ENCODE data around the gene ACSM2A.
"Not testable (repeated sequence)": the region's sequence is repeated elsewhere in the genome, so short reads cannot be mapped to it uniquely, and the experiment has no call there.

Gene ACSM2A, protein sequence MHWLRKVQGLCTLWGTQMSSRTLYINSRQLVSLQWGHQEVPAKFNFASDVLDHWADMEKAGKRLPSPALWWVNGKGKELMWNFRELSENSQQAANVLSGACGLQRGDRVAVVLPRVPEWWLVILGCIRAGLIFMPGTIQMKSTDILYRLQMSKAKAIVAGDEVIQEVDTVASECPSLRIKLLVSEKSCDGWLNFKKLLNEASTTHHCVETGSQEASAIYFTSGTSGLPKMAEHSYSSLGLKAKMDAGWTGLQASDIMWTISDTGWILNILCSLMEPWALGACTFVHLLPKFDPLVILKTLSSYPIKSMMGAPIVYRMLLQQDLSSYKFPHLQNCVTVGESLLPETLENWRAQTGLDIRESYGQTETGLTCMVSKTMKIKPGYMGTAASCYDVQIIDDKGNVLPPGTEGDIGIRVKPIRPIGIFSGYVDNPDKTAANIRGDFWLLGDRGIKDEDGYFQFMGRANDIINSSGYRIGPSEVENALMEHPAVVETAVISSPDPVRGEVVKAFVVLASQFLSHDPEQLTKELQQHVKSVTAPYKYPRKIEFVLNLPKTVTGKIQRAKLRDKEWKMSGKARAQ

DNA sequence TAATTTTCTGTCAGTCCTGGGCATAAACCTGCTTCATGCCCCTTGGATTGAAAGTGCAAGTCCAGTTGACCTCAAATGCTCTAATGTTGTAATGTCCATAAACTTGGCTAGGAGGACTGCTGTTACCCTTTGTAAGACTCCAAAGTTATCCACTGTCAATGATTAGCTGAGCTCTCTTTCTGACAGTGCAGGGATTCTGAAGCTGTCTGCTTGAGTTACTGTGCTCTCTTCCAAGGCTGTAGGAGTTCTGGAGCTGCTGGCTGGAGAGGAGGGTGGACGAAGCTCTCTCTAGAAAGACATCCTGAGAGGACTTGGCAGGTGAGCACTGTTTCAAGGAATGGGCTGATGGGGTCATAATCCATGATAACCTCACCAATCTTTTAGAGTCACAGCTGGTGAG lies at the start of gene ACSM2A:
Gene ACSM2A (plus strand): TSS at position 158 of the 400 bp plus-strand sequence. CDS start 8,594 bp downstream, outside the sequence.
- DNase-seq (ENCODE audit: low spot score), result not testable (repeated sequence)

DNA sequence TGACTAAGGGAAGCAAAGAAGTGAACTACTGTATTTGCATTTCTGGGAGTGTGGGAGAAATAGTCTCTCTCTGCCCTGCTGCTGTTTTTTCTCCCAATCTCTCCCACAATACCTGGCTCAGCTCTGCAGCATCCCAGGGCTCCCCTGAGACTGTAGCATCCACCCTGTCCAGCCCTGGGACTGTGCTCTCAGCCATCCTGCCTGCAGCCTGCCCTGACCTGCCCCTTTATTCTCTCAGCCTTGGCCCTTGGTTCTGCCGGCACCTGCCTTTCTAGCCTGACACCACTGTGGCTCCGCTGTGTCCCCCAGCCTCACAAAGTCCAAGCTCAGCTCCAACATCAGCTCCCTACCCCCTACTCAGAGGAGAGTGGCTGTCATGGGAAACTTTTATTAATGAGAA lies 48.7 kb upstream of the ACSM2A start:
- DNase-seq (ENCODE audit: low spot score), result no peak

DNA sequence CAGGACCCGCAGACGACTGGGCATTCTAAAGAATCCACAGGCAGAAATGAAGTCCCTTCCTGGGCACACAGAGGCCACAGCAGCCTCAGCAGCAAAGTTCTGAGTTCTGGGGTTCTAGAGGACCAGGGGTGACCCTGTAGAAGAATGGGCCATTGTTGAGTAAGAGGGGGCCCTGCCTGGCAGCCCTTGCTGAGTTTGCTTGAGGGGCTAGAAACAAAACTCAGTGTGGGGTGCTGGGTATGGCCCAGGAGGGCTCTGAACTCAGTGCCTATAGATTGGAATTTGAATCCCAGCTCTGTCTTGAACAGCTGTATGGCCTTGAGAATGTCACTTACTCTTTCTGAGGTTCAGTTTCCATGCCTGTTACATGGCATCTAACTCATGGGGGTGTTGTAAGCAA lies 46.7 kb upstream of the ACSM2A start, which contains the start of gene PDILT:
Gene PDILT (minus strand): TSS at position 101 of the 400 bp plus-strand sequence. CDS start 5,437 bp downstream, outside the sequence.
- DNase-seq (ENCODE audit: low spot score), result no peak

DNA sequence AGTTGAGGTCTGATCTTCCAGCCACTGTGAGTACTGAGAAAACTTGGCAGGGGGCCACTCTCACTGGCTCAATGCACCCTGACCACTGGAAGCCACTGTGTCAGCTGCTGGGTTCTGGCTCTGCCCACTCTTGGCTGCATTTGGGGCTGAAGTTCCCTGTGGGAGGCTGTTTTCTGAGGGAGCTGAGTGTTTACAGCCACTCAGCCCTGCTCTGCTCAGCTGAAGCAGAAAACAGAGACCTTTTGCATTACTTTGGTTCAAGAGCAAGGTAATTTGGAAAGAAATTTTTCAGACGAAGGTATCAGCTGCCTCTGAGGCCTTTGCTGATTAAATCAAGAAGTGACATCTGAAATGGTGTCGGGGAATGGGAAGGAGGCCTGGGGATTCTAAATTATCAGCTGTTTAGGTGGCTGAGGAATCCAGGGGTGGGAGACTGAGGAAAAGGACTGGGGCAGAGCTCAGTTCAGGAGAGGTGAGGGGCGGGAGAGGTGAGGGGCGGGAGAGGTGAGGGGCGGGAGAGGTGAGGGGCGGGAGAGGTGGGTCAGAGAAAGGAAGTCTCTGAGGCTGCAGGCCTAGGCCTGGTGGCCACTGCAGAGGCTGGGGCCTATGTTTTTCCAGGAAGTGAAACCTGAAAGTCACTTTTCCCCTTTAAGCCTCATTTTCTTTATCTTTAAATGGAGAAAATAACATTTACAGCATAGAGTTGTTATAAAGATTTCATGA lies 41.8 kb upstream of the ACSM2A start, which contains the start of gene ACSM5:
Gene ACSM5 (plus strand): TSS at position 137 of the 723 bp plus-strand sequence. CDS start 1,951 bp downstream, outside the sequence.
- DNase-seq (ENCODE audit: low spot score), result no peak

DNA sequence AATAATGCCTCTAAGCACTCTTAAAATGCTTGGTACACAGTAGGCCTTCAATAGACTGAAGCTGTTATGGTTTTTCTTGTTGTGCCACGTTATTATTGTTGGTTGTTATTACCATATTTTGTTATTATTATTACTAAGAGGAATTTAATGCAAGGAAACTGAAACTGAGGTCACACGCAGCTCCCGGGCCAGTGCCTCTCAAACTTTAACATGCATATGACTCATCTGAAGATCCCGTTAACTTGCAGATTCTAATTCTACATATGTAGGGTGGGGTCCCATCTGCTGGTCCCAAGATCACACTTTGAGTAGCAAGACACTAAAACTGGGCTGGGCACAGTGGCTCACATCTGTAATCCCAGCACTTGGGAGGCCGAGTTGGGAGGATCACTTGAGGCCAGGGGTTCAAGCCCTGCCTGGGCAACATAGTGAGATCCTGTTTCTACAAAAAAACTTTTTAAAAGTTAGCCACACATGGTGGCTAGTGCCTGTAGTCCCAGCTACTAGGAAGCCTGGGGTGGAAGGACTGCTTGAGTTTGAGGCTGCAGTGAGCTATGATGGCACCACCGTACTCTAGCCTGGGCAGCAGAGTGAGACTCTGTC lies 41.1 kb upstream of the ACSM2A start:
- DNase-seq (ENCODE audit: low spot score), result no peak

DNA sequence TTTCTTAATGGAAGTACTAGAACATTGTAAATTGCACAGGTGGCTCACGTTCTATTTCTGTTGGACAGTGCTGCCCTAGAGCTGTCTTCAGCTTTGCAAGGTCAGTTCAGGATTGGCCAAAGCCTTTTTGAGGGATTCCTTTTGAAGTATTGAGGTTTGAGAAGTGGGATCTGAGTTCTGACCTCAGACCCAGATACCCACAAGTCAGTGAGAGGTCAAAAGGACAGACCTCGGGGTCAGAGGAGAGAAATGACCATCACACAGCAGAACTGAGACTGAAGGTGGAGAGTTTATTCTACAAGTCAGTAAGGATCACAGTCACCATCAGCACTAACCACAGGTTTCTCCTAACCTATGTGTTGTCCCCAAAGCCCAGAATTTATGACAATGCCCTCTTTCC lies 40.3 kb upstream of the ACSM2A start:
- DNase-seq (ENCODE audit: low spot score), result no peak

DNA sequence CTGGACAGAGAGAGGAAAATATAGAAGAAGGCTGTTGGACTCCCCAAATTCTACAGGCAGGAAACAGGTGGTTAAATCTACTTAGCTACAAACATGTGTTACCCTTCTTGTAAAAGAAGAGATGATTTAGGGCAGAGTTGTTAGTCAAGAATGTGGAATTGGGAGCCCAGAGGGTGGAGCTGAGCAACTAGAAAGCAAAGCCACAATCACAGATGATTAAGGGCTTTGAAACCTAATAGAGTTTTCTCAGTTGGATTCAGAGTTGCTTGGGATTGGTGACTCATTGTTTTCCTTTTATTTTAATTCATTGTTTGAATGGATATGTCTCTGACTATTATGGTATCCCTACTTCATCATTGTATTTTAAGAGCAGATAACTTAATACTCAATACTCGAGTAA lies 35.8 kb upstream of the ACSM2A start:
- DNase-seq (ENCODE audit: low spot score), result no peak

DNA sequence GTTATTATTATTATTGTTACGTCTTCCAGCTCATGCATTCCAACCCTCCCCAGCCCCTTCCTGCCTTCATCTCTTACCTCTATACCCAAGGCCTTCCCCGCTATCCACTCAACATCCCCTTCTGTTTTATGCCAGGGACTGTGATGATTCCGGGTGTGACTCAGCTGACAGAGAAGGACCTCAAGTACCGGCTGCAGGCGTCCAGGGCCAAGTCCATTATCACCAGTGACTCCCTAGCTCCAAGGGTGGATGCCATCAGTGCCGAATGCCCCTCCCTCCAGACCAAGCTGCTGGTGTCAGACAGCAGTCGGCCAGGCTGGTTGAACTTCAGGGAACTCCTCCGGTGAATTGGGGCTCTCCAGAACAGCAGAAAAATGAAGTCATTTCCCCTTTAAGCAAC lies 32.2 kb upstream of the ACSM2A start:
- not testable (repeated sequence) for DNase-seq (ENCODE audit: low spot score)

DNA sequence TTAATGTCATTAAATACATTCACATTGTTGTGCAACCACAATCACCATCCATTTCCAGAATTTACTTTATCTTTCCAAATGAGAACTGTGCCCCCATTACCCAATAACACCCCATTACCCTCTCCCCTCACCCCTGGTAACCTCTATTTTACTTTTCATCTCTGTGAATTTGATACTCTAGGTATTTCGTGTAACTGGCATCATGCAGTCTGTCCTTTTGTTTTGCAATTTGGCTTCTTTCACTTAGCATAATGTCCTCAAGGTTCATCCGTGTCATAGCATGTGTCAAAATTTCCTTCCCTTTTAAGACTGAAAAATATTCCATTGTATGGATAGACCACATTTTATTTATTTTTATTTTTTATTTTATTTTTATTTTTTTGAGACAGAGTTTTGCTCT lies 29.6 kb upstream of the ACSM2A start:
- not testable (repeated sequence) for DNase-seq (ENCODE audit: low spot score)

DNA sequence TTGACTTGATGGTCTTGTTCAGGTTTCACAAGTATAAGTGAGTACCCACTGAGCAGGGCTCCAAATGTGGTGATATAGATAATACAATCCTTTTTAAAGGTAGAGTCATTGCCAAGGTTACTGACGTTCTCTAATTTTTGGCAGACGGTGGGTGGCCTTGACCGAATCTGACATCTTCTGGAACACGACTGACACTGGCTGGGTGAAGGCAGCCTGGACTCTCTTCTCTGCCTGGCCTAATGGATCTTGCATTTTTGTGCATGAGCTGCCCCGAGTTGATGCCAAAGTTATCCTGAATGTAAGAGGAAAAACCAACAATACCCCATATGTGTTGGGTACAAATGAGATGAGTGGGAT lies 27.6 kb upstream of the ACSM2A start:
- not testable (repeated sequence) for DNase-seq (ENCODE audit: low spot score)

DNA sequence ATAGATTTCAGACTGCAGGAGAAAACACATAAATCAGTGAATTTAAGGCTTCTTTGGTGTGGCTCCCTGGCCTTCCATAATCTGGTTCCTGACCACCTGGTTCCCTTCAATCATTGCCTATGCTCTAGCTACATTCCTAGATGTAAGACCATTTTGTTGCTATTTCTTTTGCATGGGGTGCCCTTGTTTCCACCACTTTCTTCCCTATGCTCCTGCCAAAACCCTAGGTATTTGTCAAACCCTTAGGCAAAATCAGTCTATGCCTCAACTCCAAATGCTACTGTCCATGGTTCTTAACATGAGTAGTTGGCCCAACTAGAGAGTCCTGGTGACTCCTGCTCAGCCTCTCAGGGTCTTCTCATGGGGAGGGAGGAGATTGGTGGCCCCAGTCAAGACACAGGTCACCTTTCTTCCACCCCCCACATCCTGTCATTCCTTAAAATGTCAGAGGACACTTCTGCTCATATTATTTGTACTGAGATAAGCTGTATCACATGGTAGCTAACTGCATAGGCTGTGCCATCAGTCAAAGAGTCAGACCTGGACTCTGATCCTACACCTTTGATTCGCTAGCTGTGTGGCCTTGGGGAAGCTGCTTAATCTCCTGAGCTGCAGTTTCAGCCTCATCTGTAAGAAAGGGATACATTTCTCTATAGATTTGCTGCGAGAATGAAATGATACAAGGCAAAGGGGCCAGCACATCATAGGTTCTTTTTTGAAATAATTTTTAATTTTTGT lies 27.0 kb upstream of the ACSM2A start:
- no peak for DNase-seq (ENCODE audit: low spot score)

DNA sequence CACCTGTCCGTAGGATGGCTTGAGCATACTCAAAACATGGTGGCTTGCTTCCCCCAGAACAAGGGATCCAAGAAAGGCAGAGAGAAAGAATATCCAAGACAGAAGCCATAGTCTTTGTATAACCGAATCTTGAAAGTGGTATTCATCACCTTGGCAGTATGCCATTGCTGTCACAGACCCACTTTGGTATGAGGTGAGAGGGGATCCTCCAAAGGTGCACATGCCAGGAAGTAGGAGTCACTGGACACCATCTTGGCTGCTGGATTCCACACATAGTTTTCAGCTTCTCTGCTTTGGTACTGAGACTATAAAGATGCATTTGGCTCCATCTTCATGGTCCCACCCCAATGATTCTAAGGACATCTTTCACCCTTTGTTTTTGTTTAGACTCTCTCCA lies 23.9 kb upstream of the ACSM2A start:
- DNase-seq (ENCODE audit: low spot score), result not testable (repeated sequence)

DNA sequence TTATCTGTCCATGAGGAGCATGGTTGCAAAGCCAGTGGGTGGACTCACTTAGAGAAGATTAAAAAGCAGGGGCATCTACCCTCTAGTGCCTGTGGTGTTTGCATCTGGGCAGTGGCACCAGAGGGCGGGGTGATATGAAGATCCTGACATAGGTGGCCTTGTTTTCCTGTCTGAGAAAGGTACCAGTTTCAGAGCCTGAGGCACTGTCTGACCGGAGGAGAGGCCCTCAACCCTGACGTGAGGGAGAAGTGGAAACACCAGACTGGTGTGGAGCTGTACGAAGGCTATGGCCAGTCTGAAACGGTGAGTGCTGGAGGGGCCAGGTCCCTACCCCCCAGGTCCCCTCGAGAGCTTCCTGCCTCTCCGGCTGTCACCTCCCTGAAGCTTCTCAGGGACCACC lies 21.8 kb upstream of the ACSM2A start:
- DNase-seq (ENCODE audit: low spot score), result not testable (repeated sequence)

DNA sequence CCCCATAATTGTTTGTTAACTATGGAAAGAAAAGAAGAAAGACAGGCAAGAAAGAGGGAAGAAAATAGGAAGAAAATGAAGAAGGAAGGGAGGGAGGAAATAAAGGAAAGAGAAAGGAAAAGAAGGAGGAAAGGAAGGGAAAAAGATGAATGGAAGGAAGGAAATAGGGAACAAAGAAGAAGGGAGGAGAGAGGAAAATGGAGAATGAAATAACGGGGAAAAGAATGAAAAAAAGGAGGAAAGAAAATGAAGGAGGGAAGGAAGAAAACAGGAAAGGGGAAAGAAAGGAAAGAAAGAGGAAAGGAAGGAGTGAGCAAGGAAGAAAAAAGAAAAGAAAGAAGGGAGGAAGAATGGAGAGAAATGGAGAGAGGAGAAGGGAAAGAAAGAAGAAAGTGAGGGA lies 20.8 kb upstream of the ACSM2A start:
- not testable (repeated sequence) for DNase-seq (ENCODE audit: low spot score)

DNA sequence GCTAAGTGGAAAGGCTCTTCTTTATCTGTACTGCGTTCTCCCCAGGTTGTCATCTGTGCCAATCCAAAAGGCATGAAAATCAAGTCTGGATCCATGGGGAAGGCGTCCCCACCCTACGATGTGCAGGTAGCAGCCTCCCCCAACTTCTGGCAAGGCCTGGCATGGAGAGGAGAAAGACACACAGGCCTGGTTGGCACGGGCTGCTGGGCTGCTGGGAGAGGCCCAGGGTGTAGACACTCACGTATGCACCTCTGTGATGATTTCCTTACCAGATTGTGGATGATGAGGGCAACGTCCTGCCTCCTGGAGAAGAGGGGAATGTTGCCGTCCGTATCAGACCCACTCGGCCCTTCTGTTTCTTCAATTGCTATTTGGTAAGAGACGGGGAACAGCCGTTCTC lies 20.4 kb upstream of the ACSM2A start:
- no peak for DNase-seq (ENCODE audit: low spot score)

DNA sequence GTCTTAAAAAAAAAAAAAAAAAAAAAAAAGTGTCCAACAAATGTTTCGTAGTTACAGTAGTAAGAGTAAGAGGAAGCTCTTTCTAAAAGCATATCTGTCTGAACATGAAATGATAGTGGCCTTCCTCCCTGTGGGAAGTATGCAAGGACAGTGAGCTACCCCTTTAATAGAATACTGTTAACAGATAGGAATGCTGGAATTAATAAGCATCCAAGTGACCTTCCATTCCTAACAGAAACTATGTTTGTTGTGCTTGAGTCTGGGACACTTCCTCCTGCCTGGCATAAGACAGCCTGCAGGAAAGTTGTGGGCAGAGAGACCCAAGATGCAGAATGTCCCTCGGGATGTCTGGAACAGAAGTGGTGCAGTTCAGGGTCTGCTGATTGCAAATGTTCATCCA lies 12.4 kb upstream of the ACSM2A start:
- not testable (repeated sequence) for DNase-seq (ENCODE audit: low spot score)

DNA sequence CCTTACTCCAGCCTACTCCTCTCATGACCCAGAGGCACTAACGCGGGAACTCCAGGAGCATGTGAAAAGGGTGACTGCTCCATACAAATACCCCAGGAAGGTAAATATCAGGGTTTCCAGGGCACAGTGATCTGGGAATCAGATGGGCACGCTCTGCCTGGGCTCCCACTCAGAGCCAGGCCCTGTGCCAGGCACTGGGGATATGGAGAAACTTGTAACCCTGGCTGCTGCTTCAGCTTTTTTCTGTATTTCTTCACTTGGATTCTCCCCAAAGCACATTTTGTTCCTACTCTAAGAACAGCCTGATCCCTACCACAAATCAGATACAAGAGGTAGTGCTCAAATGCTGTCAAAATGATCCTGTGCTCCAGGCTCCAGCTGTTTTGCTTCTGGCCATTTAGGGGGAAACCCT lies 11.5 kb upstream of the ACSM2A start:
- not testable (repeated sequence) for DNase-seq (ENCODE audit: low spot score)

DNA sequence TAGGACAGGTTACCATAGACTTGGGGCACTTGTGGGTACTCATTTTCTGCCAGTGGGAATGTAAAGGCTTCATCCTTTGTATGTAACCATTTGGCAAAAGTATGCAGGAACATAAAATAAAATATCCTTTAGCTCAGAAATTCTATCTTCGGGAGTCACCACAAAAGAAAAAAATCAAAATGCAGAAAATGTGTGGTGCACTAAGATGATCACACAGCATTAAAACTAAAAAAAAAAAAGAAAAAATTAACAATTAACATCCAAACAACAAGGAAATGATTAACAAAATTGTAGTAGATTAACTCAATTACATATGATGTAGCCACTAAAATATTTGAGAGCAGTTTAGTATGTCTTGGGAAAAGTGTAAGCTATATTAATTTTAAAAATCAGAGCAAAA lies 10.6 kb upstream of the ACSM2A start:
- DNase-seq (ENCODE audit: low spot score), result not testable (repeated sequence)

DNA sequence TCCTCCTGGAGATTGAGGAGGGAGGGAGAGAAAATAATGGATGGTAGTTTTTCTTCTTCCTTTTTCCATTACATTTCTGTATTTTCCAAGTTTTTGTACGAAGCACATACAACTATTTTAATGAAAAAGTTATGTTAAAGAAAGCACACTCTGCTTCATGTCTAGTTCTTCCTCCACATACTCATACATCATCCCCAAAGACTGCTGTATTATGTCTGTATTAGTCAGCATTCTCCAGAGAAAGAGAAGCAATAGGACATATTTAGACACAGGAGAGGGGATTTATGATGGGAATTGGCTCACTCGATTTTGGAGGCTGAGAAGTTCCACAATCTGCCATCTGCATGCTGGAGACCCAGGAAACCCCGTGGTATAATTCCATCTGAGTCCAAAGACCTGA lies 10.1 kb upstream of the ACSM2A start:
- DNase-seq (ENCODE audit: low spot score), result no peak

DNA sequence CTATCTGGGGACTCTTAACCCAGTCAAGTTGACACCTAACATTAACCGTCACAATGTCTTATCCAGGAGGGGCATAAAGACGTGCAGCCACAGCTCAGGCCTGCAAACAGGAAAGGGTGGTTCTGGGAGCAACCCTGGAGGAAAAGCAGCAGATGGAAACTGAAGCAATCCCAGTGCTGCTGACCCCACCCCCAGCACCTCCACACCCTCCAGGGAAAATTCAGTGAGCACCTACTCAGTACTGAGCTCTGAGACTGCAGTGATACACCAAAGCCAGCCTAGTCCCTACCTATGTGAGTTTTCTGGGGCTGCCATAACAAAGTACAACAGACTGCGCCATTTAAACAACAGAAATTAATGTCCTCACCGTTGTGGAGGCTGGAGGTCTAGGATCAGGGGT lies 9.5 kb upstream of the ACSM2A start:
- DNase-seq (ENCODE audit: low spot score), result not testable (repeated sequence)

DNA sequence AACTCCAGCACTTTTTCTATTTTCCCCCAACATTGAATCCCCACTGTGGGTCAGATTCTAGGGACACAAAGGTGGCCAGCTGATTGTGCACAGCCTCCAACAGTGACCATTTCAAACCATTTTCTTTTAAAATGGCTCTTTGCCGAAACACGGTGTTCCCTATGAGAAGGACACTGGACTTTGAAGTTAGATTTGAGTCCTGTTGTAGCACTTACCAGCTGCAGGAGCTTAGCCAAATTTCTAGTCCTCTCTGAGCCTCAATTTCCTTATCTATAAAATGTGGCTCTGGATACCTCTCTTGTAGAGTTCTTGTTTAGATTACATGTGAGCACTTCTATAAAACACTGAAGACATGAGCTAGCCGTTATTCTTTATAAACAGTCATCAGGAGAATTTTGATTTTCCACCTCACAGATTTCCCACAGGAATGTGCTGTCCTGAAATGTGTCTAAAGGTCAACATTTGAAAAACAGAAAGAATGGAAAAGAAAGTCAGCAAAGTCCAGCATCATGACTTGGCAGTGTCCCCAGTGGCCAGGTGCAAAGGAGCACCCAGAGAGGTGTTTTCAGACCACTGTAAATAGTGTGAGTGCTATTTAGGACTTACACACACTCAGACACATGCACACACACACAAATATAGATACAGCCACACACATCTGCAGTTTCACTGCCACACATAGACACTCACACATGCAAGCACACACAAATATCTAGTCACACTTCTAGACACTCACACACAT lies 4.5 kb upstream of the ACSM2A start:
- DNase-seq (ENCODE audit: low spot score), result not testable (repeated sequence)
